Fibroblast of the aortic adventitia (primary cell): ENCODE data around the gene TBCEL. TPM values are rescaled to one million over a fixed set of nuclear protein-coding genes. Genes with fewer than 3 reads are reported as not detected.

Source experiments
- DNase-seq: peaks from one replicate; pipeline ENCODE4 v3.0.0-alpha.2; 2010; ENCODE audit warnings: low read depth
- H3K4me3 ChIP-seq: 2 replicates; pipeline ENCODE4 v1.5.1; 2011; ENCODE audit warnings: low read depth, mild to moderate bottlenecking, control low read depth, low read length, moderate library complexity
- total RNA-seq: library from RNA; depleted of rRNA; stranded (reverse); fragments of >200 nt; gene quantifications from 2 replicates; pipeline ENCODE4 v1.2.3, GENCODE V29; 2012; ENCODE audit warnings: low replicate concordance
- TF ChIP-seq, protein P1 (sequence below): IDR thresholded peaks from 2 replicates; pipeline ENCODE4 v1.5.1; 2011; ENCODE audit warnings: mild to moderate bottlenecking, low read length, control low read depth, inconsistent platforms; ENCODE audit not compliant: insufficient read depth

TBCEL gene
- total RNA-seq, 1 donor: 30.7 TPM

DNA sequence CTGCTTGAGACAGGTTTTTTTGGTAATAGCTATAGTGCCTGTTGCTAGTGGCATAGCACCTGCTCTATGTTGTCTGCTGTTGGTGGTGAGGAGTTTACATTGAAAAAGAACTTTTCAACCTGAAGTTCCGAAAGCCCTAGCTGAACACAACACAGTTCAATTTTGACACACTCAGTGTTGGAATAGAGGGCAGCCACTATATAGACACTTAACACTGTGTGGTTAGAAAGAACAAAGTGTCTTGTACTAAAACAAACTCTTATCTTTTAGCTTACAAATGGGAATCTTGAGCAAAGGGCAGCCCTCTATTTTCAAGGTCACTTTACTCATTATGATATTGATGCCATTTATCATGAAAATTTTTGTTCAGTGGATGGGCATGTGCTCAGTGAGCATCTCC, 18.4 kb downstream of the TBCEL start:
- DNase-seq: no peak
- TF ChIP-seq, protein P1, sequence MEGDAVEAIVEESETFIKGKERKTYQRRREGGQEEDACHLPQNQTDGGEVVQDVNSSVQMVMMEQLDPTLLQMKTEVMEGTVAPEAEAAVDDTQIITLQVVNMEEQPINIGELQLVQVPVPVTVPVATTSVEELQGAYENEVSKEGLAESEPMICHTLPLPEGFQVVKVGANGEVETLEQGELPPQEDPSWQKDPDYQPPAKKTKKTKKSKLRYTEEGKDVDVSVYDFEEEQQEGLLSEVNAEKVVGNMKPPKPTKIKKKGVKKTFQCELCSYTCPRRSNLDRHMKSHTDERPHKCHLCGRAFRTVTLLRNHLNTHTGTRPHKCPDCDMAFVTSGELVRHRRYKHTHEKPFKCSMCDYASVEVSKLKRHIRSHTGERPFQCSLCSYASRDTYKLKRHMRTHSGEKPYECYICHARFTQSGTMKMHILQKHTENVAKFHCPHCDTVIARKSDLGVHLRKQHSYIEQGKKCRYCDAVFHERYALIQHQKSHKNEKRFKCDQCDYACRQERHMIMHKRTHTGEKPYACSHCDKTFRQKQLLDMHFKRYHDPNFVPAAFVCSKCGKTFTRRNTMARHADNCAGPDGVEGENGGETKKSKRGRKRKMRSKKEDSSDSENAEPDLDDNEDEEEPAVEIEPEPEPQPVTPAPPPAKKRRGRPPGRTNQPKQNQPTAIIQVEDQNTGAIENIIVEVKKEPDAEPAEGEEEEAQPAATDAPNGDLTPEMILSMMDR: no peak
- no peak overlapping the region for H3K4me3 ChIP-seq

DNA sequence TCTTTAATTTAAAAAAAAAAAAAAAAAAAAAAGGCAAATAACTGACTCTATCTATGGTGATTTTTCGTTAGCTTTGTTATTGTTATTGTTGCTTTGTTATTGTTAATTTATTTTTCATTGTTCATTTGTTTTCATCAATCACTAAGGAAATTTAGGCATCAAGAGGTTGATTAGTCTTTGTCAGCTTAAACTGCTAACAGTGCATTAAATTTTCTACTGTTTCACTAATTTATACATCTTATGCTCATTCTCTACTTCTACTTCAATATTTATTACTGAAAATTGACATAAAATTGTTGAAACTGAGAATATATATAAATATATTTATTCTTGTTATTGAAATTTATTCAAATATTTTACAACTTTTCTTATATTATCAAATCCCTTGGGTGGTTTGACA, 24.0 kb downstream of the TBCEL start:
- no peak for DNase-seq
- TF ChIP-seq, protein P1: no peak
- no peak overlapping the region for H3K4me3 ChIP-seq

DNA sequence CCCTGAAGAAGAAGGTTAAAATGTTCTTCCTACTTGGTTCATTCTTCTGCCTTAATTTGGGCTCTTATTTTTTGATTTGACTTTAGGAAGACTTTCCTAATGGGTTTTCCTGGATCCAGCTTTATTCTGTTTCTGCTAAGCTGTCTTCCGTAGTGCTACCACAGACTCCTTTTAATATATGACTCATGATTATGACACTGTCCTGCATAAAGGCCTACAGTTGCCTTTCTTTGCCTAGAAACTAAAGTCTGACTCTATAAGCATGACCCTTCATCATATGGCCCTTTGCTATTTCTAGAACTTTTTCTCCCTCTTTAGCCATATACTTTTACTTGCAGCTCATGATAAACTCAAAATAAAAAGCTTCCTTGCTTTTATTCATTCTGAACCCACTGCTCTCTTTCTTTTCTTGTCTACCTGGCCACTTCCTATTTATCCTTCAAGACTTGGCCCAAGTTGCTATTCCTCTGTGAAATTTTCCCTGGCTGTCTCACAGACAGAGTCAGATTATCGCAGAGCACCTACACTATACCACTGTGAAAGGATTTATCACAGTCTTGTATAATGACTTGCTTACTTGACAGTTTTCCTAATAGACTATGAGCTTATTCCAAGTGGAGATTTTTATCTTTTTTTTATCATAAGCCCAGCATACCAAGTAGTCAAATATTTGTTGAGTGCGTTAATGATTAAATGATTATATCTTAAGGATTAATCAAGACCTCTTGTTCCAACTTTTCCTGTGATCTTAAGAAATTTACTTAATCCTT, 24.7 kb downstream of the TBCEL start:
- TF ChIP-seq, protein P1: no peak
- no peak overlapping the region for H3K4me3 ChIP-seq
- no peak for DNase-seq

DNA sequence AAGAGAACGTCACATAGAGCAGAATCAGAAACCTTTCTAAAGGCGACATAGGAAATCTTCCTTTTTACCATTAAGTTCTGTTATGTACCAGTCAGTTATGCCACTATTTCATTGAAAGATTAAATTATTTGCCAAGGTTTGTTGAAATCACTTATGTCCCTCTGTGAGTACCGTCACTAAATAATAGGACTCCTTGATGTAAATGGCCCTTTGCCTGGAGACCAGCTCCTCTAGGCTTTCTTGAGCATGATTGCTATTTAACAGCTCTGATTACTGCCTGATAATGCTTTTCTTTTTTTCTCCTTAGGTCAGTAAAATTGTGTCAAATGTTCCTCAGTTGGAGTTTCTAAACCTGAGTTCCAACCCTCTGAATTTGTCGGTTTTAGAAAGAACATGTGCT, 29.3 kb downstream of the TBCEL start:
- H3K4me3 ChIP-seq: no peak overlapping the region
- DNase-seq: no peak
- TF ChIP-seq, protein P1: no peak

DNA sequence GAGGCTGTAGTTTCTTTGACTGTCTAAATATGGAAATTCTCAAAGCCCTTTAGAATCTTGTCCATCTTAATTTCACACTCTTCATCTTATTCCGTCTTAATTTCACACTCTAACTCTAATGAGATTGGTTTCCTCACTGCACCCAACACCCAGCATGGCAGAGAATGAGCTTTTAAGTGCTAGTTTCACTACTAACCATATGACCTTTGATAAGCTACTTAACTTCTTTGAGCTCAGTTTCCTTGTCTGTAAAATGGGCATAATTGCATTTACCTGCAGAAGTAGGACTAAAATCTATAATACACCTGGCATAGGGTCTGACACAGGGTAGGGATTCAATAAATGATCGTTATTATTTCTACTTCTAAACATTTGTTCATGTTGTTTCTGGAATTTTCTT, 30.4 kb downstream of the TBCEL start:
- TF ChIP-seq, protein P1: no peak
- no peak for DNase-seq
- H3K4me3 ChIP-seq: no peak overlapping the region

DNA sequence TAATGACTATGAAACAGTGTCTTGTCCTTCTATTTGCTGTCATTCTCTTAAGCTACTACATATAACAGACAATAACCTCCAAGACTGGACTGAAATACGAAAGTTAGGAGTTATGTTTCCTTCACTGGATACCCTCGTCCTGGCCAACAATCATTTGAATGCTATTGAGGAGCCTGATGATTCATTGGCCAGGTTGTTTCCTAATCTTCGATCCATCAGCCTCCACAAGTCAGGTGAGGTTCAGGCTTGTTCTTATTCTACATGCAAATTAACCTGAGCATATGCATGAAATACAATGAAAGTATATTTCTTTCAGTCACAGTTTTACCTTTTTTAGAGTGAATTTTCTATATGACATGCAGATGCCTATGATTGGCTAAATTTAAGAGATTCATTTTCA, 31.2 kb downstream of the TBCEL start:
- no peak for DNase-seq

More for the DNA sequence above, 31.2 kb downstream of the TBCEL start:
- H3K4me3 ChIP-seq: no peak overlapping the region
- TF ChIP-seq, protein P1: no peak
